Activated naive CD4-positive, alpha-beta T cell (primary cell): ENCODE results near the gene PRPF6.
A peak's percentile ranks its signal among the peaks of the same experiment; 100 is the strongest.

ENCODE experiments used
- DNase-seq, 4 experiments: peaks; one replicate each; lab custom pipeline; 2025; lab: John Stamatoyannopoulos, UW

Gene PRPF6

DNA sequence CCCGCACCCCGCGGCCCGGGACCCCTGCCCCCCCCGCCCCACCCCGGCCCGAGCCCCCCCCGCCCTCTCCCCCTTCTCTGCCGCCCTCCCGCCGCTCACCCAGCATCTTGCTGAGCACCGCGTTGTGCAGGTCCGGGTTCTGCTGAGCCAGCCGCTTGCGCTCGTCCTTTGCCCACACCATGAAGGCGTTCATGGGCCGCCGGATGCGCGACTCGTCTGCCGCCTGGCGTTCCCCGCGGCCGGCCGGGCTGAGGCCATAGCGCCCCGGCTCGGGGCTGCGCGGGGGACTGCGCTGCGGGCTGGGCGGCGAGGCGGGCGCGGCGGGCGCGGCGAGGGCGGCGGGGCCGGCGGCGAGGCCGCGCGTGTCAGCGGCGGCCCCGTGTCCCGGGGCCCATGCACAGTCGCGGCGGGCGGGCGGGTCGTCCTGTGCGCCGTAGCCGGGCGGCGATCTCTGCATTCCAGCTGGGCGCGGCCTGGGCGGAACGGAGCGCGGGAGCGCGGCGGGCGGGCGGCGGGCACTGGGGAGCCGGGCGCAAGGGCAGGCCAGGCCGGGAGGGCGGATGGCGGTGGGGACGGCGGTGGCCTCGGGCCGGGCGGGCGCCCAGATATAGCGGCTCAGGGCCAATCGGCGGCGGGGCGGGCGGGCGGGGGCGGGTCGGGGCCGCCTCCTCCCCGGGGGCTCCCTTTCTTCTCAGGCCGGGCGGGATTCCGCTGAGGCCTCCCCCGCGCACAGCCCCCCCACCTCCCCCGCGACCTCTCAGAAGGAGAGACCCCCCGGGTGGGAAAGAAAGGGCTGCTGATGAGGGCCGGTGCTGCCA lies 68.3 kb downstream of the PRPF6 start, which contains the start of gene SOX18:
Gene SOX18 (minus strand): TSS at position 580 of the 818 bp plus-strand sequence. CDS start 123 bp downstream, at position 457.
- DNase-seq, result no peak

DNA sequence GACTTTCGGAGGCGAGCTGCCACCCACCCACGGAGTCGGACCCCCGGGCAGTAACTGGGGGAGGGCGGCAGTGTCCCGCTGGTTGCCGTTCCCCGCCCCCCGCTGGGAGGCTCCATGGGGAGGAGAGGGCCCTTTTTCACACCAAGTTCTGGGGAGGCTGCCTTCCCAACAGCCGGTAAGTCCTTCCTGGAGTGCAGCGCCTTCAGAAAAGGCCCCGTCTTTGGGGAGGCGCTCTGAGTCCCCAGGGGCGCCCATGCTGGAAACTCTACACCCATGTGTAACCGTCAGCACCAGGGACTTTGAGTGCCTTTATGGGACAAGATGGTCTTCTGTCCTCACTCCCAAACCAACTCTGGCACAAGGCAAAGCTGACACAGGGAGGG lies 68.9 kb downstream of the PRPF6 start:
- no peak for DNase-seq

DNA sequence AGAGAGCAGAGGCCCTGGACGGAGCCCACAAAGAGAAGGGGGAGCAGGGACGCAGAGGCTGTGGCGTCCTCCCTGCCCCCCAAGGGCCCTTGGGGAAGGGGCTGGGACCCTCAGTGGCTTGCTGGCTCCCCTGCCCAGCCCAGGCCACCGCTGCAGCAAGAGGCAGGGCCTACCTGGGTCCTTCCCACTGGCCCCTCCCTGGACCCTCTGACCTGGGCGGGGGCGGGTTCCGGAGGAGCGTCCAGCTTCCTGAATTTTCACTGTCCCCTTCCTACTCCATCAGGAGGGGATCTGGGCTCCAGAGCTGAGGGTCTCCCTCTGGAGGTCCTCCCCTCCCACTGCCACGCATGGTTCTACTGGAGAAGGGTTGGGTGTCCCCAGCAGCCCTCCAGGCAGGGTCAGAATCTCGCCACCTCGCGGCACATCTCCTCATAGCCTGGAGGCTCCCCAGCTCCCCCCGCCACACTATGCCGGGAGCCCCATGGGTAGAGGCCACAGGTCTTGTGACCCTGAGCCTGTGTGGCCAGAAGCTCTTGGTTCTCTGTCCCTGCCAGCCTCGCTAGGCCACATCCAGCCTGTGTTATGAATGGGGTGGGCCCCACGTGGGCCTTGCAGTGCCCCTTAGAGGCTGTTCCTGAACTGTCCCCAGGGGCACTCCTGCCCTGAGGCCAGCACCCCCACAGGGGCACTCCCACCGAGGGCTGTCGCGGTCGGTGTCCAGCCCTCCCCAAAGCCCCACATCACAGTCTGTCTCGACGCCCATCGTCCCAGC lies 69.5 kb downstream of the PRPF6 start:
- no peak for DNase-seq

DNA sequence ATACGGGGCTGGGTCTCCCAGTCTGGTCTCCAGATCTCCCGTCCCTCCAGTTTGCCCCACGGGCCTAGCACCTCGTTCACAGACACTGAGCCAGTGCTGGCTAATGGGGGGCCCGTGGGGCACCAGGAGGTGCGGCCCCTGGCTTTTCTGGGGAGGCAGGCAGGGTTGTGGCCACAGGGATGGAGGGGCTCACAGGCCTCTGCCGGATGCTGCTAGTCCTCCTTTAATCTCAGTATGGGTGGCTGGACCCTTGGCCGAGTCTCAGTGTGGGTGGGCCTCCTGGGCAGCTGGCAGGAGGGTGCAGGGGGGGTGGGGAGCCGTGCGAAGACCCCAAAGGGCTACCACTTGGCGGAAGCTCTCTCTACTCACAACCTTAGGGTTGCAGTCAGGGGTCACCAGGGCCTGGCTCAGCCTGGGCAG lies 70.1 kb downstream of the PRPF6 start:
- no peak for DNase-seq

DNA sequence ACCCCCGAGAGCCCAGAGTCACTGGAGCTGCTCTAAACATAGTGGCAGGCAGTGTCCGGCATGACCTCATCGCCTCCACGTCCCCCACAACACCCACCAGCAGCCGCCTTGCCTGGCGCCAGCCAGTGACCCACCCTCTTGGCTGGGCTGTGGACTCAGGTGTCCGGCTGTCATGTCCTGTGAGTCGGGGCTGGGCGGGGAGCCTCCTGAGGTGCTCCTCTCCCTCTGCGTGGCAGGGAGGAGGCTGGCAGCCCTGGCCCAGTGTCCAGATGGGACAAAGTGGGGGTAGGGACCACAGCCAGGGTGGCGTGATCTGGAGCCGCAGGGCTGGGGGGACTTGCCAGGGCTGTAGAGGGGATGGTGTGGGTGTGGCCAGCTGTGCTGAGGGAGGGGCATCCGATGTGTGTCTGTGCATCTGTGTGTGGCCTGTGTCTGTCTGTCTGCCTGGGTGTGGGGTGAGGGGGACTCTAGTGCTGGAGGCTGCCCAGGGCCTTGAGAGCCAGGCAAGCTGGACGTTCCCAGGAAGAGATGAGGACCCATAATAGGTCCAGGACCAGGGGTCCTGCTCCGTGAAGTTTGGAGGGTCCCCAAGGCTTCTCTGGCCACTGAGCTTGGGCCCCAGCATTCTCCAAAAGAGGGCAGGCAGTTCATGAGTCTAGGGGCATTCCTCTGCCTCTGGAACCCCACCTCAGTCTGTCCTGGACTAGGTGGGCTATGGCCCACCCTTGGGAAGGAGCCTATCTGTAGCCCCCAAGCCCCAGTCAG lies 70.8 kb downstream of the PRPF6 start:
- DNase-seq, result no peak

GRCh38 chr20:64052326-64052722 lies 71.4 kb downstream of the PRPF6 start:
- no peak for DNase-seq

- no peak for DNase-seq
Measured at GRCh38 chr20:64052987-64053840, 72.3 kb downstream of the PRPF6 start.

GRCh38 chr20:64053841-64054661 lies 73.1 kb downstream of the PRPF6 start:
- no peak for DNase-seq

GRCh38 chr20:64055396-64055892 lies 74.5 kb downstream of the PRPF6 start:
- DNase-seq, result no peak

DNA sequence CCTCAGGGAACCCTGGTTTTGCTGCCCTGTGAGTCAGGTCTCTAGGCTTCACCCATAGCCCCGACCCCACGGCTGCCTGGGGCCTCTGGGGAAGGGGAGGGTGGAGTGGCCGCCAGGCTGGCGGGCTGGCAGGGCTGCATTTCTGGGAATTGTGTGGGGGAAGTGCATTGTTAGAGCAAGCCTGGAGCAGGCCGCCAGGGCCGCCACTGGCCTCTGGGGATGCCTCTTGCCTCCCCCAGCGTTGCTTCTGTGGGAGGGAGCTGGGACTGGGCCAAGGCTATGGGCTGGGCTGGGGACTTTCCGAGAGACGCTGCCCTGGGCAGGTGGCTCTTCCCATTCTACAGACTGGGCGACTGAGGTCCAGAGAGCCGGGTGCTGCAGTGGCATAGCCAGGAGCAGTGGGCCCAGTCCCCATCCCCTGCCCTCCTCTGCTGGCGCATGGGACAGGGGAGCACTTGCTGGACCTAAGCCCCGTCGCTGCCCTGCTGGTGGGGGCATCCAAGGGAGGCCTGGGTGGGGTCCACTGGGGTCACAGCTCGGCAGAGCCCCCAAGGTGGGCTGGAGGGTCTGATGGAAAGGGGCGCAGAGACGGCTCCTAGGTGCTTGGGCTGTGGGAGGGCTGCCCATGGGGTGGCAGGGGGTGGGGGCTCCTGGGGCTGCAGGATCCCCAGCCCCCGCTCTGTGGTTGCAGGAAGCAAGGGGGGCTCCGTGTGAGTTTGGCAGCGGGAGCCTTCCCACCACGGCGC lies 75.1 kb downstream of the PRPF6 start:
- no peak for DNase-seq

DNA sequence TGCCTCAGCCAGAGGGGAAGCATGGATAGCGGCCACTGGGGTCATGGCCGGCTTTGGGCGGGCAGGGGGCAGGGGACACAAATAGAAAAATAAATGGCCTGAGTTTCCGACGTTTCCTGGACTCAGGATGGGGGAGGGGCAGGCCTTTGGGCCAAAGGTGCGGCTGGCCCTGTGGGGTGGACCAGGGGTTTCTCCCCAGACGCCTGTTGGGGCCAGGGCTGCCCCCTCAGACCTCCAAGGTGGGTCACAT lies 75.6 kb downstream of the PRPF6 start:
- no peak for DNase-seq

DNA sequence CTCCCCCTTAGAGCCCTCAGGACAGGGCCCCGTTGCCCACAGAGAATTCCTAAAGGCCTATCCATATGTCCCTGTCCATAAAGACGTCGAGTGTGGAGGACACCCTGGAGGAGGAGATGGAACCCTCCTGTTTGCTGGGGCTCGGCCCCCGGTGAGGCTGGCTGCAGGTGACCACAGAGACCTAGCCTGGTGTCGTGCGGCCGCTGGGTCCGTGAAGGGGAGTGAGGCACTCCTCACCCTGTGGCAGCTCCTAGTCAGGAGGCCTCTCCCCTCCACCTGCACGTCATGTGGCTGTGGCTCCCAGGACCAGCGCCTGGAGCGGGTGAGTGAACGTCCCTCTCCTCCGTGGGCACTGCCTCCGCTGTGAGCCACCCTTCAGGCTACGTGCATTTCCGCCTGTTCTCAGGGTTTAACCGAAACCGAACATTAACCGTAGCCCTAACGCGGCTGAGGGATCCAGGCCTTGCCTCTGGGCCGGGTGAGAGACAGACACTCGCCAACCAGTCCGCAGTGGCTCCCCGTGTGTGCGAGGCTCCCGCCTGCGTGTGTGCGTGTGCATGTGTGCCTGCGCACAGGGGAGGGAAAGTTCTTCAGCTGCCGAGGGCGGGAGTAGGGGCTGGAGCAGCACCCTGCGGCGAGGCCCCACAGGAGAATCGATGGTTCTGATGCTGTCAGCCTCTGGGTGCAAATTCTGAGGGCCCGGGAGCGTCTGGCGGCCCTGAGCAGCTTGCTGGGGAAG lies 76.1 kb downstream of the PRPF6 start:
- DNase-seq, result no peak

DNA sequence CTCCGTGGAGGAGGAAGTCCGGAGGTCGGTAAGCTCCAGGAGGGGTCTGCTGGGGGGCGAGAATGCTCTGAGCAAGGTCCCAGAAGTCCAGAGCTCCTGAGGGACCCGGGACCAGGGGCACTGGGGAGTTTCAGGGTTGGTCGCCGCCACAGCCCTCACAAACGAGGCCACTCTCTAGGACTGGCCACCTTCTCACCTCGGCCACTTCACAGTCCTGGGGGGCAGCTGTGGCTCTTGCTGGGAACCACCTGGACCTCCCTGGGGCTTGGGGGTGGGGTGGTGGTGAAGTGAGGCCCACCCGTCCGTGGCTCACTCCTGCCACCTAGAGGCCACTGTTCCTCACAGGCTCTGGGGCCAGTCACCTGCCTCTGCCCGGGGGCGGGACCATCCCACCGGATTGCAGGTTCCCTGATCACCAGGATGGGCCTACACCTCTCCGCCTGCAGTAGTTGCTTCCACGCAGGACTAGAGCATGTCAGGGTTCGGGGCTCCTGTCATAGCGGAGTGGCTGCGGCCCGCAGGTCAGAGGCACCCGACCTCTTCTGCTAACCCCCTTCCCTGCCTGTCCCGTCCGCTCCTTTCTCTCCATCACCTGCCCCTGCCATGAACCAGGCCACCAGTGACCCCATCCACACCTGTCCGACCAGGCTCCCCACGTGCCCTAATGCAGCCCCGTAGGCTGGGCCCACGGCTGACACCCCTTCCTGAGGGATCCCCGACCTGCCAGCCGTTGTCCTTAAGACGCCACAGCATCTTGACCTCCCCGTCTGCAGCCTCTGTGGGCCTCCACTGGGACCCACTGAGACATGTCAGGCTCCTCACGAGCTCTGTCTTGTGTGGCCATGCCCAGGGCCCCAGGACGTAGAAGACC lies 76.9 kb downstream of the PRPF6 start:
- peak; percentile 48 to 80 (median 70) for DNase-seq

DNA sequence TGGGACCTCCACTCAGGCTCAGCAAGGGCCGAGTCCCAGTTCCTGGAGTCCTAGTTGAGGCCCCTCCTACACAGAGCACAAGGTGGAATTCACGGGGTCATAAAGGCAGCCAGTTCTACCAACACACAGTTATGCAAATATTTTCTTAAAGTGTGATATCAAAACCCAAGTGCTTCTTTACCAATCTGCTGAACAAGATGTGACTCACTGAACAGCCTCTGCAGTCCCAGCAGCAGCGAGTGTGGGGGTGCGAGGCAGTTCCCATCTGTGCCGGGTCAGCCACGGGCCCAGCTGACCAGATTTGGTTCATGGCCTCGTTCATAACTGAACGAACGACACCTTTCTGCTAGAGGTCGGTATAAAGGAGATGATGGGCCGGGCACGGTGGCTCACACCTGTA lies 77.6 kb downstream of the PRPF6 start:
- DNase-seq, result no peak

DNA sequence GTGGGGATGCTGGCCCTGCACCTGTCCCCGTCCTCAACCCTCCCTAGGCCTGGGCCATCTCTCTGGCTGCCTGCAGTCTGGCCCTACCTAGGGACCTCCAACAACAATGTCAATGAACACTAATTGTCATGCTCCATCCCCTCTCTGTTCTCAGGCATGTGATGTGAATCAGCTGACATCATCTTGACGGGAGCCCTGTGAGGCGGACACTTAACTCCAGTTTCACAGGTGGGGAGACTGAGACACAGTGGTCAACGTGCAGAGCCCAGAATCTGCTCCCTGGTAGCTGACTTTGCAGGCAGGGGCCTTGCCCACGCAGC lies 81.3 kb downstream of the PRPF6 start:
- DNase-seq, result no peak

- peak; percentile 77 to 92 (median 86) for DNase-seq
Measured at GRCh38 chr20:64062596-64063388, 81.9 kb downstream of the PRPF6 start, which contains the start of gene TCEA2. Gene TCEA2 (plus strand): TSS chr20:64063198. CDS start chr20:64063313, 115 bp downstream.

- no peak for DNase-seq
Measured at GRCh38 chr20:64063389-64064144, 82.6 kb downstream of the PRPF6 start.
